ENCODE results near the gene FOXD4L5. TPM values are rescaled to one million over a fixed set of nuclear protein-coding genes. Genes with fewer than 3 reads are reported as not detected.
"Not testable (repeated sequence)": the region's sequence is repeated elsewhere in the genome, so short reads cannot be mapped to it uniquely, and the experiment has no call there.

Gene FOXD4L5
- total RNA-seq, result under 1 TPM; 0.25 to 0.26 TPM

DNA sequence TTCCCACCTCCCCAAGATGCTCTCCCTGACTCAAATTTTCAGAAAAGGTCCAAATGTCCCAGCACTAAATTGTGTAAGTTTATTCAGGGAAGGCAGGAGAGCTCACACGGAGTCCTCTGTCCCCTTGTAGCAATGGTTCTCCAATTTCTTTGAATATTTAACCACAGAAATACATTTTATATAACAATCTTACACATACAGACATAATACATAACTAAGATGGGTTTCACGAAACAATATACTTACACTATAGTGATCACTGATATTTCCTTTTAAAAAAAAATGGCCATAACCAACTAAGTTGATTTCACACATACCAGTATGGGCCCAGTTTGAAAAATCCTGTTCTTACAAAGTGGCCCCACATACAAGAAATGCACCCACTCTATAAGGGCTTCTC, at the start of gene FOXD4L5:
FOXD4L5 (minus strand) TSS at position 101 of the 400 bp plus-strand sequence. CDS start 832 bp downstream, outside the sequence.
- ATAC-seq (replicated peaks in 1 of 2); H3K4me1 Mint-ChIP-seq (ENCODE audit: low read depth): not testable (repeated sequence)
- peak within 1 kb of the TSS; percentile 36 to 63 for H3K4me3 Mint-ChIP-seq

DNA sequence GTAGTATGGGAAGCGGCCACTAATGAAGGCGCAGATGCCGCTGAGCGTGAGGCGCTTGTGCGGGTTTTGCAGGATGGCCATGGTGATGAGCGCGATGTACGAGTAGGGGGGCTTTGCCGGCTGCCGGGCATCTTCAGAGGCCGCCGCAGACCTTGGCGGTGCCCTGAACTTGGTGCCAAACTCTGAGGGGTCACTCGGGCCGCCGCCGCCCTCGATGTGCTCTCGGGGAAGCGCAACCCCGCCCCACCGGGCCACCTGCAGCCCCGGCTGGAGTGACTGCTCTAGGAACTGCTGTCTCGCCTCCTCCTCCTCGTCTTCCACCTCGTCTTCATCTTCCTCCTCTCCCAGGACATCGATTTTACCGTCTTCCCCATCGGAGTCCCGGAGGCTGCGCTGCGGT, 1.1 kb downstream of the FOXD4L5 start:
- not testable (repeated sequence) for H3K27ac Mint-ChIP-seq; H3K9me3 Mint-ChIP-seq; H3K4me1 Mint-ChIP-seq (ENCODE audit: low read depth); H3K36me3 Mint-ChIP-seq (ENCODE audit: insufficient read depth in 2 of 2); ATAC-seq (replicated peaks in 1 of 2); H3K27me3 Mint-ChIP-seq (ENCODE audit: low read depth); DNase-seq
- peak overlapping the region; percentile 36 to 63 for H3K4me3 Mint-ChIP-seq

More for the DNA sequence above, at the start of gene FOXD4L5:
- H3K27me3 Mint-ChIP-seq (ENCODE audit: low read depth); H3K36me3 Mint-ChIP-seq (ENCODE audit: insufficient read depth in 2 of 2); H3K9me3 Mint-ChIP-seq; H3K27ac Mint-ChIP-seq; DNase-seq: not testable (repeated sequence)

DNA sequence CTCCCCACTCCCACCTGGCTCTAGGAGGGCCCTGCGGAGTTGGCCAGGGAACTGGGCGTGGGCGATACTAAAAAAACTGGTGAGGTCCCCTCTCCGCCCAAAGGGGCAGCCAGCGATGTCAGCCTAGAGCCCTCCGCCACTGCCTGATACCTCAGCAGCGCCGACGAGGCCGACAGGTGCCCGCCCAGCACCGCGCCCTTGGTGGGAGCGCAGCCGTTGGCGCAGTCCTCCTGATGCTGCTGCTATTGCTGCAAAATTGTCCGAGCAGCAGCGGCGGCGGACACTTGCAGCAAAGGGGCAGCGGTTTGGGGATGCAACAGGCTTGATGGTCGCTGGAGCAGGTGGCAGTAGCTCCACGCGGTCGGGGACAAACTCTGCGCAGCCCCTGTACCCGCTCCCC, 2.0 kb downstream of the FOXD4L5 start:
- not testable (repeated sequence) for DNase-seq; H3K27ac Mint-ChIP-seq; H3K9me3 Mint-ChIP-seq; ATAC-seq (replicated peaks in 1 of 2); H3K4me1 Mint-ChIP-seq (ENCODE audit: low read depth); H3K4me3 Mint-ChIP-seq; H3K27me3 Mint-ChIP-seq (ENCODE audit: low read depth); H3K36me3 Mint-ChIP-seq (ENCODE audit: insufficient read depth in 2 of 2)
